GM12878 (cell line): ENCODE data around the gene NTM.

Experiments used
- BRCA1 ChIP-seq: IDR thresholded peaks from 2 replicates; pipeline ENCODE4 v1.6.1; 2011; ENCODE audit warnings: low read depth, low read length, improper control_type of control experiment
- CTCF ChIP-seq, 3 experiments: IDR thresholded peaks in 2 of 3; conservative IDR thresholded peaks in 1 of 3; 2 replicates each; pipeline ENCODE4 v1.5.1; 2011; ENCODE audit warnings: low read depth in 3 of 3, low read length in 3 of 3, mild to moderate bottlenecking in 3 of 3, control low read depth in 2 of 3, moderate library complexity in 2 of 3, inconsistent platforms in 1 of 3, mixed read lengths in 1 of 3; ENCODE audit not compliant: control insufficient read depth in 2 of 3, insufficient read depth in 1 of 3; ENCODE audit errors: extremely low read depth in 1 of 3
- MXI1 ChIP-seq: fragments of 150-350 bp; IDR thresholded peaks from 2 replicates; pipeline ENCODE4 v1.6.1; 2011; ENCODE audit warnings: low read depth, mild to moderate bottlenecking, inconsistent platforms, low read length, improper control_type of control experiment
- NFIC ChIP-seq: IDR thresholded peaks from 2 replicates; pipeline ENCODE4 v1.6.1; 2012; ENCODE audit warnings: low read depth, mild to moderate bottlenecking, inconsistent platforms, low read length, moderate library complexity
- POLR2A ChIP-seq: IDR thresholded peaks from 2 replicates; pipeline ENCODE4 v1.6.1; 2011; ENCODE audit warnings: low read depth, mild to moderate bottlenecking, low read length
- RAD51 ChIP-seq: fragments of 450-650 bp; IDR thresholded peaks from 2 replicates; pipeline ENCODE4 v1.6.1; 2016; ENCODE audit warnings: moderate library complexity, mild to moderate bottlenecking, inconsistent platforms
- TAF1 ChIP-seq: IDR thresholded peaks from 2 replicates; pipeline ENCODE4 v1.6.1; 2011; ENCODE audit warnings: mild to moderate bottlenecking, low read depth, low read length, borderline replicate concordance
- TARDBP ChIP-seq: IDR thresholded peaks from 2 replicates; pipeline ENCODE4 v1.6.1; 2016; ENCODE audit warnings: borderline replicate concordance
- TBL1XR1 ChIP-seq: IDR thresholded peaks from 2 replicates; pipeline ENCODE4 v1.6.1; 2012; ENCODE audit warnings: low read depth, low read length, improper control_type of control experiment
- YY1 ChIP-seq: IDR thresholded peaks from 2 replicates; pipeline ENCODE4 v1.6.1; 2011; ENCODE audit warnings: low read depth, mild to moderate bottlenecking, low read length
- ZNF274 ChIP-seq: IDR thresholded peaks from one replicate; pipeline ENCODE4 v1.8.0; 2011; ENCODE audit not compliant: insufficient read length, insufficient read depth

- TF ChIP-seq NFIC, result no peak
- TF ChIP-seq RAD51, result no peak
- no peak for TF ChIP-seq CTCF (IDR thresholded peaks at IDR 0.05 in 2 of 3, conservative IDR thresholded peaks at IDR 0.05 in 1 of 3; ENCODE audit: control insufficient read depth in 2 of 3, extremely low read depth in 1 of 3, insufficient read depth in 1 of 3, low read depth in 3 of 3, low read length in 3 of 3)
- no peak for TF ChIP-seq BRCA1
- no peak for TF ChIP-seq TARDBP
- TF ChIP-seq POLR2A, result no peak
- no peak for TF ChIP-seq MXI1
- TF ChIP-seq ZNF274, result no peak
- no peak for TF ChIP-seq TAF1
- TF ChIP-seq TBL1XR1, result no peak
- no peak for TF ChIP-seq YY1
These were observed 420.2 kb downstream of the NTM start for GRCh38 chr11:131790586-131790985.
